GM18868 (cell line): ENCODE results near the gene HELZ.
"Not testable (repeated sequence)": the region's sequence is repeated elsewhere in the genome, so short reads cannot be mapped to it uniquely, and the experiment has no call there.

Source experiments
- ATAC-seq: cut with Tn5 transposase; IDR thresholded peaks from one replicate; pipeline ENCODE4 v1.9.1; 2021; ENCODE audit warnings: mild to moderate bottlenecking, moderate library complexity; ENCODE audit not compliant: unreplicated experiment

The HELZ gene

DNA sequence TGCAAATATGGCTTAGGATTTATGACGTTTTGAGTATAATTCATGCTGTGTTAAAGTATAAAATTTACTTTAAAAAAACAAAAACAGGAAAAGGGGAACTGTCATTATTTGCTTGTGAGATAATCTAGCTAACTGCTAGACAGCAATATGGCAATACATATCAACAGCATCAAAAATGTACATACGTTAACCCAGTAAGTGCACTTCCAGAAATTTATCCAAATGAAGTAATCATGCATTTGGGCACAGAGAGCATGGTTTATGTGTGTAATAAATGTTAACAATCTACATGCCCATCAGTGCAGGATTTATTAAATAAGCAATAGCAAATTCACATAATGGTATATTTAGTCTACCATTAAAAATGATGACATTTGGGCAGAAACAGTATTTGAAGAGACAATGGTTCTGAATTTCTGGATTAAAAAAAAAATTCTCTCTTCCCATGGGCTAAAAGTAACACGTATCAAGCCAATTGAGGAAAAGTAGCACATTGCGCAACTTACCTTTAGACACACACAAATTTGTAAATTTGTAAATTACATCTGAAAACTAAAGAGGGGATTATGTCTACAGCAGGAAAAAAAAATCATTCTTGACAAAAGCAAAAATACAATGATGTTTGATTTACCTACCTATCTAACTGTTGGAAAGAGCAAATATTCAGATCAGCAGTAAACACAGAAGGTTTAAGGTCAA is 120.4 kb downstream of the HELZ start:
- no peak for ATAC-seq

DNA sequence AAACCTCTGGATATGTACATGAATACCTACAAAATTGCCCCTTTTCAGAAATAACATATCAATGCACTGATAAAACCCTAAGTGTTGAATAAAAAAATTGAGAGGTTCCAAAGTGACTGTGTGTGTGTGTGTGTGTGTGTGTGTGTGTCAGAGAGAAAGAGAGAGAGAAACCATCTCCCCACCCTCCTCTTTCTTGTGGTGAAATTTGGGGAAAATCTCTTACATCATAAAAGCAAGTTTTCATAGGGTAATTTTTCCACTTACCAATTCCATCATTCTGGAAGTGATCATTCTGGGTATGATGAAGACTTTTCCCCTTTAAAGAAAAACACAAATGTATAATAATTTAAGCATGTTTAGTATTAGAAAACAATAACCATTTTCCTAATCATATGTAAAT is 121.3 kb downstream of the HELZ start:
- ATAC-seq, result no peak

DNA sequence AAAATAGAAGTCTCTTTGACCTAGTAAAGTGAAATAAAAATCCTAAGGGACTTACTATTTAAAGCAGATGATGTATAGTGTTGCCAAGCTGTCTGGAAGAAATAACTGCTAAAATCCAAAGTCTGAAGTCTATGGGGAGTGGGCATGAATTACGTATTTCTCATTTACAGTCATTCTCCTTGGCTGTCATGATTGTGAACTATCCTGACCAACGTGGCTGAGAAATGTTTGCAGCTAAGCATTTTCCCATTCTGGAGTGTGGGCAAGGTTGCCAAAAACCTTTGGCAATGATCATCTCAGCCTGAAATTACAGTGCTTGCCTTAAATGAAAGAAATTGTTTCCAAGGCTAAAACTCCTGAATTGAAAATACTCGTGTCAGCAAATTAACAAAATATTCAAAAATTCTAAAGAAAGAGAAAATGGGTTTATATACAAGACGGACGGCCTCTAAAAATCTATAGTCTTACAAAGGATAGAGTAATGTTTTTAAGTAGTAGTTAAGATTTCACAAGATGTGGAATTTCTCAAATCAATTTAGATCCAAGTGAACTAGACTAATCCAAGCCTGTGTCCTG is 123.6 kb downstream of the HELZ start:
- ATAC-seq, result no peak

DNA sequence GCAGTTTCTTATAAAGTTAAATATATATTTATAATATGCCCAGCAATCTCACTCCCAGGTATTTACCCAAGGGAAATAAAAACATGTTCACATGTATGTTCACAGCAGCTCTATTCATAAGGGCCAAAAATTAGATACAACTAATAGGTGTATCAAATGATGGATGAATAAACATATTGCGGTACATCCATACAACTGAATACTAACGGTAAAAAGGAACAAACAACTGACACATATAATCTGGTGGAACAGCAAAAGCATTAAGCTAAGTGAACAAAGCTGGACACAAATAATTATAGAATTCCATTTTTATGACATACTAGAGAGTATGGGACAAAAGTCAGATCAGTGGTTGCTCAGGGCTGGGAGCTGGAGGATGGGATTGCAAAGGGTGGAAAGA is 125.9 kb downstream of the HELZ start:
- no peak for ATAC-seq

DNA sequence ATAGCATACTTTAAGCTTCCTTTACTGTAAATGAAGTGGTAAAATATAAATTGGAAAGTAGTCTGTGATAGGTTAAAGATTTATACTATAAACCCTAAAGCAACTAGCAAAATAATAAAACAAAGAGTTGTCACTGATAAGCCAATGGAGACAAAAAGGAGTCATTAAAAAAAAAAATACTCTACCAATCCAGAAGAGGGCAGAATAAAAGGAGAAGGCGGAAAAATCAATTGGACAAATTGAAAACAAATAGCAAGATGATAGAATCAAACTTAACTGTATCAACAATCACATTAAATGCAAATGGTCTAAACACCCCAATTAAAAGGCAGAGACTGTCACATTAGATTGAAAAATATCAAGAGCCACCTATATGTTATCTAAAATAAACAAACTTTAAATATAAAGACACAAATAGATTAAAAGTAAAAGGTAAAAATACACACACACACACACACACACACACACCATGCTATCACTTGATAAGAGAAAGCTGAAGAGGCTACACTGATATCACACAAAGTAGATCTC is 128.9 kb downstream of the HELZ start:
- ATAC-seq, result no peak

DNA sequence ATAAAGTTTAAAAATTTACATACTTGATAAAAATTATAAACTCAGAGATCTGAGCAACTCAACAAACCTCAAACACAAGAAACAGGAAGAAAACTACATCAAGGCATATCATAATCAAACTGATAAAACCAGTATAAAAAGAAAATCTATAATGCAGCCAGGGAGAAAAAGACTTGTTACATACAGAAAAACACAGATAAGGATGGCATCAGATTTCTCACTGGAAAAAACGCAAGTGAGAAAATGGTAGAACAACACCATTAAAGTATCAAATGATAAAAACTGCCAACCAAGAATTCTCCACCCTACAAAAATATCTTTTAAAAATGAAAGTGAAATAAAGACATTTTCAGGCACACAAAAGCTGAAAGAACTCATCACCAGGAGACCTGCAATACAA is 129.6 kb downstream of the HELZ start:
- no peak for ATAC-seq

DNA sequence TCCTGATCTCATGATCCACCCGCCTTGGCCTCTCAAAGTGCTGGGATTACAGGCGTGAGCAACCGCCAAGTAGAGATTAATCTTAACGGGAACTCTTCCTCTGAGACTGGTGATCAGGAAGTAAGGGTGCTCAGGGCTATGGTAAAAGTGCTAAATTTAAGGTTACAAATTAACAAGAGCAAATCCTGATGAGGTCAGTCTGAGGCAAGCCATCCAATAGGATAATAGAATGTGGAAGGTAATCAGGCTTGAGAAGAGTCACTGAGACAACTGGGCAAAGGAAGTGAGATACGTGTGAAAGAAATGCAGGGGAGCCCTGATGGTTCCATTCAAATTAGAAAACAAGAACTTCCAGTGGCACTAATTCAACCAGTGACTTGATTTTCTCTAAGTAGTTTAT is 131.5 kb downstream of the HELZ start:
- ATAC-seq, result no peak

DNA sequence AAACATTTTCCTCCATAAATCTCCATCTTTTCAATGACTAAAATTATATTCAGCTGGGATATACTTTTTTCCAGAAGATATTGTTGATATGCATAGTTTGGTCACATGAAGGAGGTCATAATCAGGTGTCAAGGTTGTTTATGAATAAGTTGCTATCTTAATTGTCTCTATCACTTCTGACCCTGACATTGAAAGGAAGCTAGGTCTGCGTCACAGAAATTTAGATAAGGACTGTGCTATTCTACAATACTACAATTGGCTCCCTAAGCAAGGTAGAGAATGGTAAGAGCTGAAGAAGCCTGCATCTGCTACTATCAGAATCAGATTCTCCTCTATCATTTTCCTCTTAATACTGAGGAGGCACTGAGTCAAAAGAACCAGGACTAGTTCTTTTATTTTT is 133.2 kb downstream of the HELZ start:
- no peak for ATAC-seq

DNA sequence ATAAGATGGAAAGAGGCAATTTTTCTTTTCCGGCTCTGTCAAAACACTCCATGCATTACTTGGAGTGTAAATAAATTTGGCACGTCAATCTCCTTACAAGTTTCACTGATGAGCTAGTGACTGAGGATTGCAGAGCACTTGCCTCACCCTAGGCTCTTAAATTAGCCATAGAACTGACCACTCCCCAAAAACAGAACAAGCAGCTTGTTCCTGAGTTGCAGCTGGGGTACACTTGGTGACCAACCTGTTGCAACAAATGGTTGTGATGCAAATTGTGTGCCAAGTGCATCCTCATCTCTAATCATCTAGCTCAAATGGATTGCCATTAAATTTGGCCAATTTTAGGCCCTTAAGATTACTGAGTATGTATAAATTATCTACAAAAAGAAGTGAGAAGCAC is 133.7 kb downstream of the HELZ start:
- no peak for ATAC-seq

DNA sequence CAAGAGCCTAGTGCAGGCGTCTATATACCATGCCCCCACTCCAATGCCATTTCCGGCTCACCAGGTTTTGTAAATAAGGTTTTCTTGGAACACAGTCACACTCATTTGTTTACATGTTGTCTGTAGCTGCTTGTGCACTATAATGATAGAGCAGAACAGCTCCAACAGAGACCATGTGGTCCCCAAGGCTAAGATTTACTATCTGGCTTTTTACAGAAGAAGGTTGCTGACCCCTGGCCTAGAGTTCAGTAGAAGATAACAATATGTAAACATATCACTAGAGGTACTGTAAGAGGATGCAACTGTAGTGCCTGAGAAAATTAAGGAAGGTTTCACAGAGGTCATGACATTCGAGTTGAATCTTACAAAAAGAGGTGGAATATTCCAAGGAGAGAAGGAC is 134.4 kb downstream of the HELZ start:
- no peak for ATAC-seq

DNA sequence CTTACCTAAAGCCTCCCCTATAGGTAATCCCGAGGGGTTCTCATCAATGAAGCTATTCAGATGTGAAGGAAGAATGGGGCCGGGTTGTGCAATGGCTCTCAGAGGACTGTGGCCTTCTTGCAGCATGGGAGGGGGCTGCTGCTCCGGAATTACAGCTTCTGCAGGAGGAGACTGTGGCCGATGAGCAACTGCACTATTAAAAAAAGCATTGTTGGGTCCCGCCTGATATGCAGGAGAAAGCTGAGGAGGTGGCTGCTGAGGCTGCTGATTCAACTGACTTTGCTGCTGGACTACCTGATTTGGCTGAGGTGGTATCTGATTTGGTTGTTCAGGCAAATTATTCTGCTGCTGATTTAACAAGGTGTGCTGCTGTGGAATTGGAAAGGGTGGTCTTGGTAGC is 135.9 kb downstream of the HELZ start:
- ATAC-seq, result no peak

DNA sequence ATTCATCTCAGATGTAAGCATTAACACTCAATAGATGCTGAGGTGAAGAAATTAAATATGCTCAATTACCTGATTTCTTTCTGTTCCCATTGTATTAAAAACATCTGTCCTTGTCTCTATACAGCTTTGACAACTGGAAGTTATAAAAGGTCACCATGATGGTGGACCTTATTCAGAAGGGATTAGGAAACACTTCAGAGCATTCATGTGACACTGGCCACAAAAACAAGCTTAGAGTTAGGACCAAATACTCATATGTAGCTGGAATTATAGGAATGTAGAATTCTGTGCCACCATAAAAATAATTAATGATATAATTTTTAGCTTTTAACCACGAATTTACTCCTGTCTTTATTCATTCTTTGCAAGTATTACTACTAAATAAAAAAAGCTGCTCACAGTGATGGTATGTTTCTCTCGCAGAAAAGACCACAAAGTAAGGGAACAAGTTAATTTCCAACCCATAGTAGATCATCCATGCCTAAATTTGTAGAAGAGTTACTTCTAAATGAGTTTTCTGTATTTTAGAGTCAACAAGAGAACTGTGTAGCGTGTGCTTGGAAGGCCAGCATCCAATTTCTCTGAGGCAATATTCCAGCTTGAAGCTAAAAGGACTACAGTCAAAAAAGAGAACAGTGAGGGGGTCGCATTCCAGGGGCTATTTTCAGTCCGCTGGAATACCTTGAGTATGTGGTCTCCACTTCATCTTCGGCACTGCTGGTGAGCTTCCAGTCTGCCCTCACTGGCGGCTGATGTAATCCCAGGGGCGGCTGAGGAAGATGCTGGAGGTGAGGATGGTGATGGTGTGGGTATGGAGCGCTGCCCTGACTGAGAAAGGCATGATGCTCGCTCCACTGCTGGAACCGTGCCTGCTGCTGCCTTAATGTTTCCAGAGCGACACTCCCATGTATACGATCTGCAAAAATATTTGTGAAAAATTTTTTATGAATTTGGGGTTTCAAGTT is 136.9 kb downstream of the HELZ start:
- no peak for ATAC-seq

DNA sequence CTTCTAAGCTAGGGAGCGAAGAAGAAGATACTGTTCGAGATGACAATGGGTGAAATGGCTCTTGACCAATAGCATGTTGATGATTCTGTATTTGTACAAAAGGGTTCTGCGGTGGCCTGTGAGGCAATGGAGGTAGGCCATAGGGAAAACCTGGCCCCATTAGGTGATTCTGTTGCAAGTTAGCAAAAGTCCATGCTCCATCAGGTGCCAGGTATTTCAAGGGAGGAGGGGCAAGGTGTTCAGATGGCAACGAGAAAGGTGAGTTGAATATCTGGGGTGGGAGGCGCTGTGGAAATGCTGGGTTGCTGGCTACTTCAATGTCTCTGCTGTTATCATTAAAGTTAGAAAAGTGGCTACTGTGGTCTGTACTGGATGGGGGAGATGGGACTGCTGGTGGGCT is 137.8 kb downstream of the HELZ start:
- no peak for ATAC-seq

DNA sequence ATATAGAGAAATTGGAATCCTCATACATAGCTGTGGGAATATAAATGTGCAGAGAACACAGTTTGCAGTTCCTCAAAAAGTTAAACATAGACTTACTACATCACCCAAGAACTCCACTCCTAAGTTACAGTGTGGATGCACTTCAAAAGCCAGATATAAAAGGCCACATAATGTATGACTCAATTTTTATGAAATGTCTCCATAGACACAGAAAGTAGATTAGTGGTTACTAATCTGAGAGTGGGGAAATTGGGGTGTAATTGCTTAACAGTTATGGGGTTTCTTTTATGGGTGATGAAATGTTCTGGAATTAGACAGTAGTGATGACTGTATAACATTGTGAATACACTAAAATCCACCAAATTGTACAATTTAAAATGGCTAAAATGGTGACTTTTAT is 139.8 kb downstream of the HELZ start:
- no peak for ATAC-seq

DNA sequence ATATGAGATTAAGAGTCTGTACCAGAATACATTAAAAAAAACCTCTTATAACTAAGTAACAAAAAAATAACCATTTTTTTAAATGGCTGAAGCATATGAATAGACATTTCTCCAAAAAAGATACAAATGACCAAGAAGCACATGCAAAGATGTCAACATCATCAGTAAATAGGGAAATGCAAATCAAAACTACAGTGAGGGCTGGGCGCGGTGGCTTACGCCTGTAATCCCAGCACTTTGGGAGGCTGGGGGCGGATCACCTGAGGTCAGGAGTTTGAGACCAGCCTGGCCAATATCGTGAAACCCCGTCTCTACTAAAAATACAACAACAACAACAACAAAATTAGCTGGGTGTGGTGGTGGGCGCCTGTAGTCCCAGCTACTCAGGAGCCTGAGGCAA is 140.4 kb downstream of the HELZ start:
- ATAC-seq, result not testable (repeated sequence)

DNA sequence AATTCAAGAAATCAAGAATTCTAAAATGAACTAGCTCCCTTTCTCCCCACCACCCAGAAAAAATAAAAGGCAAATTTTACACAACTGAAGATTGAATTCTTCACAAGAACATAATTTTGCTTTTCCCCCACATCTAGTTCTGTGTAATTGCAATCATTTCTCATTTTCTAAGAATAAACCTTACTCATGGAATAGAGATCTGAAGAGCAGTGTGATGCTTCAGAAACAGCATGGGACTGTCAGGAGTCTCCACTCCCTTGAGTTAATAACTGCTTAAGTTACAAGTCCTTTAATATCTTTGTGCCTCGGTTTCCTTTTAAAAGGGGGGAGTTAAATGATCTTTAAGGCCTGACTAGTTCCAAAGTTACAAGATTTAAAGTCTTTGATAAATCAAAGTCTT is 147.0 kb downstream of the HELZ start:
- no peak for ATAC-seq

DNA sequence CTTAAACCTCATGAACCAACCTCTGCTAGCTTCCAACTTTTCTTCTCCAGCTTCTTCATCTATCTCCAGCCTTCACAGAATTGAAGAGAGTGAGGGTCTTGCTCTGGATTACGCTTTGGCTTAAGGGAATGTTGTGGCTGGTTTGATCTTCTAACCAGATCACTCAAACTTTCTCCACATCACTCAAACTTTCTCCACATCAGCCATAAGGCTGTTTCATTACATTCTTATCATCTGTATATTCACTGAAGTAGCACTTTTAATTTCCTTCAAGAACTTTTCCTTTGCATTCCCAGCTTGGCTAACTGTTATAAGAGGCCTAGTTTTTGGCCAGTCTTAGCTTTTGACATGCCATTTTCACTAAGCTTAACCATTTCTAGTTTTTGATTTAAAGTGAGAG is 148.4 kb downstream of the HELZ start:
- no peak for ATAC-seq

DNA sequence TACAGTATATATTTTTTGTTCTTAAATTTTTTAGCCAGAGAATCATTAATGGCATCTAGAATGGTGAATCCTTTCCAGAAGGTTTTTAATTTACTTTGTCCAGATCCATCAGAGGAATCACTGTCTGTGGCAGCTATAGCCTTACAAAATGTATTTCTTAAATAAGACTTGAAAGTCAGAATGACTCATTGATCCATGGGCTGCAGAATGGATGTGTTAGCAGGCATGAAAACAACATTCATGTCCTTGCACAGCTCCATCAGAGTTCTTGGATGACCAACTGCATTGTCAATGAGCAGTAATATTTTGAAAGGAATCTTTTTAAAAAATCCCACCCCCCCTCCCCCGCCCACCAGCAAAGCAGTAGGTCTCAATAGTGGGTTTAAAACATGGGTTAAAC is 149.2 kb downstream of the HELZ start:
- ATAC-seq, result no peak

DNA sequence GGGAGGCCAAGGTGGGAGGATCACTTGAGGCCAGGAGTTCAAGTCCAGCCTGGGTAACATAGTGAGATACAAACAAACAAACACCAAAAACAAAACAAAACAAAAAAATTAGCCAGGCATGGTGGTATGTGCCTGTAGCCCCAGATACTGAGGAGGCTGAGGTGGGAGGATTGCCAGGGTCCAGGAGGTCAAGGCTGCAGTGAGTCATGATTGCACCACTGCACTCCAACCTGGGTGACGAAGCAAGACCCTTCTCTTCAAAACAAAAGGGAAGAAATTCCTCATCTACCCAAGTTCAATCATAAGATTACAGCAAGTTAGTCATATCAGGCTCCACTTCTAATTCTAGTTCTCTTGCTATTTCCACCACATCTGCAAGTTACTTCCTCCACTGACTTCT is 149.7 kb downstream of the HELZ start:
- not testable (repeated sequence) for ATAC-seq

DNA sequence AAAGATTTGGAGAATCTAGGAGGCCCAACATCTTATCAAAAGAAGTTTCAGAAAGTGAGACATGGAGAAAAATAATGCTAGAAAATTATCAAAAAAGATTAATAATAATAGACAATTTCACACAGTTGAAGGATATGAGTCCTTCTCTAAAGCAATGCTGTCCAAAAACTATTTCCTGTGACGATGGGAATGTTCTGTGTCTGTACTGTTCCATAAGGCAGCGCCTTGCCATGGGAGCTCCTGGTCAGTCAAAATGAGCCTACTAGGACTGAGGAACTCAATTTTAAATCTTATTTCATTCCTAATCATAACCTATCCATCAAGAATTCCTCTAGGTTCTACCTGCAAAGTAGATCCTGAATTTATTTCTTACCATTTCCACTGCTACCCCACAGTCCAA is 151.6 kb downstream of the HELZ start:
- no peak for ATAC-seq

DNA sequence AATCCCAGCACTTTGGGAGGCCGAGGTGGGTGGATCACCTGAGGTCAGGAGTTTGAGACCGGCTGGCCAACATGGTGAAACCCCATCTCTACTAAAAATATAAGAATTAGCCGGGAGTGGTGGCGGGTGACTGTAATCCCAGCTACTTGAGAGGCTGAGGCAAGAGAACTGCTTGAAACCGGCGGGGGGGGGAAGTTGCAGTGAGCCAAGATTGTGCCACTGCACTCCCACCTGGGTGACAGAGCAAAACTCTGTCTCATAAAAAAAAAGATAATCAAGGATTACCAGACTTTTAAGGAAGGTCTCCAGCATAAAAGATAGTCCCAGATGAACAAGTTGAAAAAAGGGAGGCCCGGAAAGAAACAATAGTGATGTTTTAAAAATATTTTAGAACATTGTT is 152.3 kb downstream of the HELZ start:
- ATAC-seq, result not testable (repeated sequence)

DNA sequence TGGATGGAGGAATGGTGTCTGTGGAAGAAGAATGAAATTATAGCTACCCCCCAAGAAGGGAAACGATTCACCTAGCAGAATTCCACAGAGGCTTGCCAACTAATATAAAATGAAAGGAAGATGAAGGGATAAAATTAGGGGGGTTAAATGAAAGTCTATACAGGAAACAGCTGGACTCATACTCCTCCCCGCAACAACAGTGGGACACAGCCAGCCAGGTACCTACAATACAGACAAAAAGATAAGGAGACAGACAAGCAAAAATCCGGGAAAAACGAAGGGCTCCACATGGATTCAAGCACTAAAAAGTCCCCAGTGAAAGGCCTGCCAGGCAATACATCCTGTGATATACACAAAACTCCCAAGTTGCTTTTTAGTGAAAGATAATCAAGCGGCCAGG is 152.7 kb downstream of the HELZ start:
- no peak for ATAC-seq
